Ramos (cell line): ENCODE data around the gene OR6S1.
"Not testable (repeated sequence)": the region's sequence is repeated elsewhere in the genome, so short reads cannot be mapped to it uniquely, and the experiment has no call there.

Source experiments
- in situ Hi-C: fragments of 300-500 bp; cut with MboI; formaldehyde crosslinking; loops from one replicate; pipeline ENCODE4 v1.14.3; 2022; ENCODE audit warnings: low sequenced_read_pairs; ENCODE audit not compliant: unreplicated experiment

The OR6S1 gene

DNA sequence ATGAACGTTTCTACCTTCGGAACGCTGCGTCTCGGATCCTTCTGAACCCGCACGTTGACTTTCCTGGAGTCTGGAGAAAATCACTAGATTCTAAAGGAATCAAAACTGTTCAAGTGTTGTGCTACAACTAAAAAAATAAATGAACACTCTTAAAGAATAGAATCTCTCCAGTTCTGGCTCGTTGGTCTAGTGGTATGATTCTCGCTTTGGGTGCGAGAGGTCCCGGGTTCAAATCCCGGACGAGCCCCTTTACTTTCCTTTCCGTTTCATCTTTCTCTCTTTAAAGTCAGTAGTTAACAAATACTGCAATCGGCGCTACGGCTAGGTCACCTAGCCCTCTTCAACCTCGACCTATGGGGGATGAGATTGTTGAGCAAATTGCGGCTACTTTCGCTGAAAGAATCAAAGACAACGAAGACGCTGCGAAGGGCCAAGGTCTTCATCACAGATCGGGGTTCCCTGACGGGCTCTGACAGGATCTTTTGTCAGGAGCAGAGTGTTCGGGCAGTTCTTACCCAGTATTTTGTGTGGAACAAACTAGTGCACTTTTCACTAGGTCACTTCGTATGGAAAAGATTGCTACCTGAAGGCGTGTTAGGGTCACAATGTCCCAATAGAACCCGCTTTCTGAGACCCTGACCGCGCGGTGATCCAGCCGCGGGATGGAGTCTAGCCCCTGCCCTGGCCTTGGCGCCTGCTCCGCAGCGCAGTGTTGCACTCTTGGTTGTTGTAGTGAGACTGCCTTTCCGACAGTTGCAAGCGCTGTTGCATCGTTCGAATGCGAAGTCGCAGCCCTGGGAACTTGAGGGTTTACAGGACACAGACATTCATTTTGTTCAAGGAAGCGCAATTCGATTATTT is 8.4 kb downstream of the OR6S1 start:
- in situ Hi-C loops: no loop called here

DNA sequence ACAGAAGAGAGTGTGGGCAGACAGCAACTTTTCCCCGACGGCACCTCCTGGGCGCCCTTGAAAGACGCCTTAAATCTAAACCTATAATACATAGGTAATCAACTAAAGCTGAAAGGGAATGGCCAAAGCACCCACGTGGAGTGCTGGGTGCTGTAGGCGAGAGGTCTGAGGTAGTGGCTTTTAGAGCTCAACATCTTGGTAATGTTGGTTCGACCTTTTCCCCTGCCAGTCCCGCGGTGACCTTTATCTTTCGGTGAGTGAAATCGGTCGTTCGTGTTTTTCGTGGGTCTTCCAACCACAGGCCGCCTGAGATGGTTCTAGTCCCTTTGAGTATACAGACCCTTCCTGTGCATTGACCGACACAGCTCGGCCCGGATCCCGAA is 9.1 kb downstream of the OR6S1 start:
- in situ Hi-C loops: no loop called here

DNA sequence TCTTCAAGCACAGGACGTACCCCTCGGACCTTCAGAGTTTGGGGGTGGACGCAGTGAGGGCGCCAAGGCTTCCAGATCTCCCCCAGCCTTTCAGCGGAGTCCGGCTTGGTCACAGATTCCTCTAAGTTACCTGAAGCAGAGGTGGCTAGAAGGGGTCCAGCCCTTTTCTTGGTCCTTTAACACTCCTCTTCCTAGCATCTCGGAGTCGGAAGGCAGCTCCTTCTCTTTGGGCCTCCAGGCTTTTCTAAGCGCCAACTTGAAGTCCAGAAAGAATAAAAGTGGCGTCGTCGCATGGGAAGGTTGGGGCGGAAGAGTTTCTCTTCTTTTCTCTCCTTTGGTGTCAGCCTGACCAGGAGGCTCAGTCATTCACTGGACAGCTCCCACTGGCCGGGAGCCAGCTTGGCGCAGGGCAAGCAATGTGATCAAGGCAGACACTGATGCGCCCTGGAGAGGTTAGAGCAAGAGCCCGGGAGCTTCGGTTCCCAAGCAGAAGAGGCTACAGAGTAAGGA is 9.6 kb downstream of the OR6S1 start:
- in situ Hi-C loops: no loop called here

DNA sequence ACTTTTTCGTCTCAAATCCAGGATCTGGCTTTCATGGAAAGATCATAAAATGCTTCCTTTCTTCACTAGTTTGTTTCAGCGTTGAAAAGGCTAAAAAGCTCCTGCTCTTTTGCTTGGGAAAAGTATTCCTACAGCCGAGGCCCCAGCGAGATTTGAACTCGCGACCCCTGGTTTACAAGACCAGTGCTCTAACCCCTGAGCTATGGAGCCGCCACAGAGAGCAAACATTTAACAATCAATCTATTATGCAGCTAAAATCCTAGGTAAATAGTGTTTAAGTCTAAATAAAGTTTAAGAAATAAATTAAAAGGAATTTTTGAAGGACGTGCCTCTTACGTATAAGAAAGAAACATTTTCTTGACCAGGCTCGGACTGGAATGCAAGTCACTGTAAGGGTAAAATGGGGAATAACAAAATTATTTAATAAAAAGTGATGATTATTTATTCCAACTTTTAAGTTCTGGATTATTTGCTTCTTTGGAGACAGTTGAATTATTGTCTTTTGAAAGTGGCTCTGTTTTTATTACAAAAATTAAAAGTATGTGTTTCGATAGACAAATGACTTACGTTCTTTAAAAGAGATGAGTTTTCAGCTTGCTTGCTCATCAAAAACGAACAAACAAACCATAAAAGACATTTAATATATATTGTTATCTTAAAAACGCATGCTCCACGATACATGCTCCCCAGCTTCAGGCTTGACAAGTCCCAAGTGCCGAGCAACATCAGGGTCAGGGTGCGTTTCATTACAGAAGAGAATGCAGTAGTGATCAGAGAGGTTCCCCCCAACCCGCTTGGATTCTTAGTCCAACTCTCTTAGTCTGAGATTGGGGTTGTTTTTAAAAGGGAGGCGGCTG is 10.2 kb downstream of the OR6S1 start:
- in situ Hi-C loops: no loop called here

- in situ Hi-C loops: no loop called here
Observed at GRCh38 chr14:20630340-20631022, 11.0 kb downstream of the OR6S1 start.

DNA sequence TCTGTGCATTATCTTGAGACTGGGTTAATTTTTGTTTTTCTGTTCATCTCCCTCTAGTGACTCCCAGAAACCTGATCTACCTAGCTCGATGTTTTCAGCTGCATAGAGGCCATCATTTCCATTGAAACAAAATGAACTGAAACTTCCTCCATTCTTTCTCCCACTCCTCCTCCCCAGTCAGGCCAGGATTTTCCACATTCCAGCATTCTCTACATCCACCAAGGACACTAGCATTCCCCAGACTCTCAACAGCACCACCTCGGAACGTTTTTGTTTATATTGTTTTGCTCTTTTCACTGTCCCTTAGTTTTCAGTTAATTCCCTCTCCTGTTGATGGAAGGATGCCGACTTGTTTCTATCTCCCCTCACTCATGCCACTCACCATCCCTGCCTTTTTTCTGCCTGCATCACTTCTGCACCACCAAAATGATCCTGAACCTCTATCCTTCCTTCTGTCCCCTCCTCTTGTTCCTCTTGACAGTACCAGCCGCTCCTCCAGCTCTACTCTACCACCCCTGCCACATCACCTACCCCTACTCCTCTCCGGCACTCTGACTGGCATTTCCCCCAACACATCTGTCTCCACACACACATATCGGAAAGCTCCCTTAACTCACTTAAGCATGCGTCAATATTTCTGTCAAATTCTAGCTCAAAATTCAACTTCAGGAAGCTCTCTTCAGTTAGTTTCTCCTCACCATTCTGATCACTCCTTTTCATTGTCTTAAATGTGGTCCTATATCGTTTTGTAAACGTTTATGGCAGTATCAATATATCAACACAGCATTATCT is 13.2 kb downstream of the OR6S1 start:
- in situ Hi-C loops: no loop called here

DNA sequence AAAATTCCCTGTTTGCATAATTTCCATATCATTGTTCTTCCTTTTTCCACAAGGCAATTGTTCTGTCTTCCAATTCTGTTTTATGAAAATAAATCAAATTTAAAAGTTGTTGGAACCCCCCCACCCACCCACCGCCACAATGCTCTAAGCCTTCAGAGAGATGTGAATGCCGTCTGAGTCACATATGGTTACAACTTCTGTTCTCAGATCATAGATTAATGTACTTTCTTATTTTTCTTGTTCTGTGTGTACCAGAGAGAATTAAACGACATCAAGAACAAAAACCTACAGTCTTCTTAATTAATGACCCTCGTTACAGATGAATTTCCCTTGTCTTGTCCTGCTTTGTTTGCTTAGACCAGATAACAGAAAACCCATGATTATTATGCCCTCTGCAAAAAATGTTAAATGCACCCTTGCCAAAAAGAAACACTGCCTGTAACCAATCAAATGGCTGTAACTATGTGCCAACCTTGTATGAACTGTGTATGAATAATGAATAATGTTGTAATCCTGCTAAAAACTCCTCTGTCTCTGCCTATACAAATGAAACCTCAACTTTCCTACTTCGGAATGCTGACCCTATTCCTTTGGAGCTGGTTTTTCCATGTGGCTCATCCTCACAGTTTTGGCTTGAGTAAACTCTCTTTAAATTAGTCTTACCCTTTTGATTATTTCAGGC is 14.0 kb downstream of the OR6S1 start:
- in situ Hi-C loops: no loop called here

- in situ Hi-C loops: no loop called here
Observed at GRCh38 chr14:20626274-20626673, 15.2 kb downstream of the OR6S1 start.

GRCh38 chr14:20624495-20625070 is 16.9 kb downstream of the OR6S1 start:
- in situ Hi-C loops: no loop called here

DNA sequence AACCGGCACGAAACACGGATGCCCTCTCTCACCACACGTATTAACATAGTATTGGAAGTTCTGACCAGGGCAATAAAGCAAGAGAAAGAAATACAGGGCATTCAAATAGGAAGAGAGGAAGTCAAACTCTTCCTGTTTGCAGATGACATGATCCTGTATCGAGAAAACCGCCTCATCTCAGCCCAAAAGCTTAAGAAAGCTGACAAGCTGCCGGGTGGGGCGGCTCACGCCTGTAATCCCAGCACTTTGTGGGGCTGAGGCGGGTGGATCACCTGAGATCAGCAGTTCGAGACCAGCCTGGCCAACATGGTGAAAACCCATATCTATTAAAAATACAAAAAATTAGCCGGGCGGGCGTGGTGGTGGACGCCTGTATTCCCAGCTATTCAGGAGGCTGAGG is 17.7 kb downstream of the OR6S1 start:
- in situ Hi-C loops: no loop called here

DNA sequence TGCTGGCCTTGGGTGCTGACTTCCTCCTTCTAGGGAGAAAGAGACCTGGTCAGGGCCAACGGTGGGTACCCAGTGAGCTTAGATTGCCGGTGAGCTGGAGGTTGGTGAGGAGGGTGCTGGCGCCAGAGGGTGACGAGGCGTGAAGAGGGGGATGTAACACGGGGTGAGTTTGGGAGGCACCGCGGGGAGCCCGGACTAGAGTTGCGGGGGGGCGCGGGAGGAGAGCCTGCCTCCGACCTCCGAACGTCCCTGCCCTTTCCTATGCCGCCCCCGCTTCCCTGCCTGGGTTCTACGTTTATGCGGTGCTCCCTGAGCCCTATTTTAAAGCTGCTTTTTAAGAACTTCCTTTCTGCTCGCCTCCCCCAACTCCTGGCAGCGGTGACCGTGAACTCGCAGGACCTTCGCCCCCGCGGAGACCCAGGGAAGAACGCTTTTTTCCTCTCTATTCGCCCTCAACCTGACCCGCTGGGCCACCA is 18.6 kb downstream of the OR6S1 start:
- in situ Hi-C loops: no loop called here

DNA sequence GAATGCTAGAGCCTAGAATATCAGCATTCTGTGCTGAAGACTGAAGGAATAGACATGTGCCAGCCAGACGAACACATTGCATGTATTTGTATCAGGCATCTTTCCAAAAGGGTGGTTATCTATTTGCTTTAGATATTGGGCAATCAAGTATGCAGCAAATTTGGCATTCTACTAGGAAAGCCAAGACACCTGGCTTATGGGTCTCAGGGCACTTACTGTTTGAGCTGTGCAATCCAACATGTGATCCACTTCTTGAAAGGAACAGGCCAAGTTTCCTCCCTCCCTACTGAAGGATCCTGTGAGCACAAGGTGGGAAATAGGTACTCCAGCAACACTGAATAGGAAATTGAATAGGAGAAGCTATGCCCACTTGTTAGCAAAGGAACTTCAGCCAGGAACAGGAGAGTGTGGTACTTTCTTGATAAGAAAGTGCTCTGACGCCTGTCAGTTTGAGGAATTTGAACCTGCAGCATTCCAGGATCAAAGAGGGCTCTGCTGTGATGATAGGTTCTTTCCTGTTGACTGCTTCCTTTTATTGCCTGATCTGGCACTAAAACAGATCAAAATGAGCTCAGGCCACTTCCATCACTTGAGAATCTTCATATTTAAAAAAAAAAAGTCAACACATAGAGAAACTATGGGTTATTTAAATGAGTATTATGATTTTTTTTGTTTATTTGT is 20.6 kb downstream of the OR6S1 start:
- in situ Hi-C loops: no loop called here

GRCh38 chr14:20619688-20620087 is 21.8 kb downstream of the OR6S1 start:
- in situ Hi-C loops: not testable (repeated sequence)

- in situ Hi-C loops: no loop called here
Observed at GRCh38 chr14:20618271-20618749, 23.2 kb downstream of the OR6S1 start.

- in situ Hi-C loops: no loop called here
Observed at GRCh38 chr14:20617138-20618003, 24.1 kb downstream of the OR6S1 start.

DNA sequence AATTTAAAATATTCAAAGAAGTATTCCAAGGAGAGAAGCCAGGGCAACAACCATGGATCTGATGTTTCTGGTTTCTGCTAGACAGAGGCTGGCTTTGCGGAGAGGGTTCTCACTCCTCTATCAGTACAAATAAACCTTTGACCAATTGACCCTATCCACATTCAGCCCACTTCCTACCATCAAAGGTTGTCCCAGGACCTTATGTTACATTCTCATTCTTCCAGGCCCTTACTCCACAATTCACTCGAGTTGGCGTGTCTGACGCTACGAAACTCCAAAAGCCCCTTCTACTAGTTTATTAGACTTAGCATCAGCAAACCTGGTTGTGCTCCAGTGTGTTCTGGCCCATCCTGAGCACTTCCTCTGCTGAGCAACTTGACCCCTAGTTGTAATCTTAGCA is 25.5 kb downstream of the OR6S1 start:
- in situ Hi-C loops: no loop called here
